ENCODE measurements around the gene GCG. TPM values are rescaled to one million over a fixed set of nuclear protein-coding genes. Genes with fewer than 3 reads are reported as not detected.

GCG gene
- total RNA-seq, 2 experiments from 2014 or later = not detected

DNA sequence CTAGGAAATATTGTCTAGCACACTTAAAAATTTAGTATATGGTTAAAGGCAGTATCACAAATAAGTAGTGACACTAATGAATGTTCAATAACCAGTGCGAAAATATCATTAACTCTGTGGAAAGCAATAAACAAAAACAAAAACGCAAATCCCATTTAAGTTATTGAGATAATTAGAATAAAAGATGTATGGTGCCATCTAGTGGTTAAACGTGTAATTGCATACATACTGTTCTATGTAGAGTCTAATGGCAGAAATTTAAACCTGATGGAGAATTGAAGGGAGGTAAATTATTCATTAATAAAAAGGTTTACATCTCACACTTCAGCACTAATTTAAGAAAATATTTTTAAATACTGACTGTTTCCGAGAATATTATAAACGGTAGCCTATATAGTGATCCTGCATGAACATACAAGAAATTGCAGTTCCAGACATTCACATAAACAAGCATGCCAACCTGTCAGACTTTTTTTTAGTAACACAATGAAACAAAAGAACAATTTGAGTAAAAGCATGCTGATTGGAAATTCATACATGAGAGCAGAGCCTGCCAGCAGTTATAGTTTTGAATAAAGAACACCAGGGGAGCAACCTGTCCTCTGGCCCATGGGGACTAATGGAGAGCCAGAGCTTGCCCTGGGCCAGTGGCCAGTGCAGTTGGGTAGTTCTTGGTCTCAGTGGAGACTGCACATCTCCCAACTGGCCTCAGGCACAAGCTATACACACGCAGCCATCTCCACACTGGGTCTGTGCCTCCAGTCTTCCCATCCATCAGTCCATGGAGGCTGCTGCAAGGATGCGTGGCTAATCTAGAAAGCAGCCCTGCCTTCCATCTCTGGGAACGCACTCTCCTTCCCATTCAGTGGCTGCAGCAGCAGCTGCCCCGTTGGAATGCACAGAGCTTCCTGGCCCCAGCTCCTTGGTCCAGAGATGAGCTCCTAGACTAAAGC is 28.0 kb downstream of the GCG start:
- no peak overlapping the region for H2AFZ ChIP-seq (ENCODE audit: low read length)
- DNase-seq (ENCODE audit: low spot score) = peak; percentile 74
- H3K27ac ChIP-seq (ENCODE audit: low read depth, low read length, poor library complexity, severe bottlenecking) = no peak overlapping the region
- no peak for TF ChIP-seq EZH2phosphoT487 (IDR thresholded peaks at IDR 0.05; ENCODE audit: borderline replicate concordance, low read depth, low read length)
- TF ChIP-seq, protein P1, sequence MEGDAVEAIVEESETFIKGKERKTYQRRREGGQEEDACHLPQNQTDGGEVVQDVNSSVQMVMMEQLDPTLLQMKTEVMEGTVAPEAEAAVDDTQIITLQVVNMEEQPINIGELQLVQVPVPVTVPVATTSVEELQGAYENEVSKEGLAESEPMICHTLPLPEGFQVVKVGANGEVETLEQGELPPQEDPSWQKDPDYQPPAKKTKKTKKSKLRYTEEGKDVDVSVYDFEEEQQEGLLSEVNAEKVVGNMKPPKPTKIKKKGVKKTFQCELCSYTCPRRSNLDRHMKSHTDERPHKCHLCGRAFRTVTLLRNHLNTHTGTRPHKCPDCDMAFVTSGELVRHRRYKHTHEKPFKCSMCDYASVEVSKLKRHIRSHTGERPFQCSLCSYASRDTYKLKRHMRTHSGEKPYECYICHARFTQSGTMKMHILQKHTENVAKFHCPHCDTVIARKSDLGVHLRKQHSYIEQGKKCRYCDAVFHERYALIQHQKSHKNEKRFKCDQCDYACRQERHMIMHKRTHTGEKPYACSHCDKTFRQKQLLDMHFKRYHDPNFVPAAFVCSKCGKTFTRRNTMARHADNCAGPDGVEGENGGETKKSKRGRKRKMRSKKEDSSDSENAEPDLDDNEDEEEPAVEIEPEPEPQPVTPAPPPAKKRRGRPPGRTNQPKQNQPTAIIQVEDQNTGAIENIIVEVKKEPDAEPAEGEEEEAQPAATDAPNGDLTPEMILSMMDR (conservative IDR thresholded peaks at IDR 0.05; ENCODE audit: low read length) = peak; percentile 96
- H4K20me1 ChIP-seq (ENCODE audit: insufficient read depth, low read length) = no peaks in the 10 kb centered on the region
- intact Hi-C loops (cut with micrococcal nuclease; ENCODE audit: unreplicated experiment) = loop anchor here (1.0 kb wide), 1 partner anchor 538 kb away; no protein-coding TSS in a partner anchor
- ChIA-PET POLR2A (no interaction called here), CTCF (ENCODE audit: unreplicated experiment) (interaction anchor here (1.3 kb wide), 1 partner anchor 537 kb away, joined by 4 read pairs; no protein-coding TSS in a partner anchor)
- BruUV-seq (replicated peaks) = no TSS peak
- peaks cover 15% of the 10 kb centered on the region for H3K4me1 ChIP-seq (ENCODE audit: insufficient read depth, low read length, poor library complexity, severe bottlenecking)
- H3K9me2 ChIP-seq (ENCODE audit: insufficient read depth, low read length) = no peaks in the 10 kb centered on the region
- no peaks in the 10 kb centered on the region for H3K9me3 ChIP-seq (ENCODE audit: low read length)
- no peak overlapping the region for H3K4me2 ChIP-seq (ENCODE audit: low read length)
- H3K4me3 ChIP-seq (ENCODE audit: low read depth, low read length, poor library complexity, severe bottlenecking) = no peak overlapping the region
- H3K79me2 ChIP-seq (ENCODE audit: insufficient read depth, low read depth, low read length) = no peaks in the 10 kb centered on the region
- no peaks in the 10 kb centered on the region for H3K36me3 ChIP-seq (ENCODE audit: insufficient read depth, low read length)

DNA sequence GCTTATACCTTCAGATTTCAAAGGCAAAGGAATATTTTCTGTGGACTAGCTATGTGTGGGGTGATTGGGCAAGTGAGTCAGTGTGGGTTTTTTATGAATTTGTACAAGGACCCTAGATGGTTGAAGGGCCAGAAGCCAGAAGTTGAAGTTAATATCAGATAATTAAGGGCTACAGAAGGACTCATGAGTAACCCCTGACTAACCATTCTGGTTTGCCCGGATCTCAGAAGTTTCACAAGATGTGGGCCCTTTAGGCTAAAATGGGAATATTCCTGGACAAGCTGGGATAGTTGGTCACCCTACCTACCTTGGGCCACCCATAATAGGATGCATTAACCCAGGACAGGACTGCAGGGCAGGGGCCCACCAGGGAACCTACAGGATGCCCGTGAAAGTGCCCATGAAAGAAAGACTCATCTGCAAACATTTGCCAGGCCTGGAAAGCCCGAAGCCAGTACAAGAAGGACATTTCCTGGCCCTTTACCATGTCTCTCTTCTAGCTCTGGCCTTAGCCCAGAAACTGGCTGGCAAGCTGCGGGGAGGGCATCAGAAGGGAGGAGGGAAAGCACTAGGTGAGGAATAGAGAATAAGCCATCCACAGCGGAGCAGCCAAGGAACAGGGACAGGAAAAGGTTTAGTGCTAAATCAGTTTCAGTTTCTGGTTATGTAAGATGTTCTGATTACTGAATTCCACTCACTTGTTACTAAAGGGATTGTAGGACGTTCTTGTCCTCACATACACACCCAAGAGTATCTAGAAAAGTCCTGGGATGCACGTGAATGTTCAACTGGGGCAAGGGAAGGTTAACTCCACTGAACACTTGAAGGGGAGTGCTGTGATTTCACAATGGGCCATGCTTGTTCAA is 33.6 kb downstream of the GCG start:
- no peaks in the 10 kb centered on the region for H4K20me1 ChIP-seq (ENCODE audit: insufficient read depth, low read length)
- BruUV-seq (replicated peaks) = no TSS peak
- POLR2A ChIA-PET = interaction anchor here (2.3 kb wide), 1 partner anchor 8 kb away, joined by 9 read pairs; no protein-coding TSS in a partner anchor
- no peak overlapping the region for H2AFZ ChIP-seq (ENCODE audit: low read length)
- H3K9me3 ChIP-seq (ENCODE audit: low read length) = no peaks in the 10 kb centered on the region
- CTCF ChIA-PET (ENCODE audit: unreplicated experiment) = no interaction called here
- no peaks in the 10 kb centered on the region for H3K36me3 ChIP-seq (ENCODE audit: insufficient read depth, low read length)
- H3K27ac ChIP-seq (ENCODE audit: low read depth, low read length, poor library complexity, severe bottlenecking) = no peak overlapping the region
- TF ChIP-seq EZH2phosphoT487 (IDR thresholded peaks at IDR 0.05; ENCODE audit: borderline replicate concordance, low read depth, low read length) = no peak
- TF ChIP-seq, protein P1 (conservative IDR thresholded peaks at IDR 0.05; ENCODE audit: low read length) = no peak
- DNase-seq (ENCODE audit: low spot score) = no peak
- no peaks in the 10 kb centered on the region for H3K4me1 ChIP-seq (ENCODE audit: insufficient read depth, low read length, poor library complexity, severe bottlenecking)
- no peaks in the 10 kb centered on the region for H3K9me2 ChIP-seq (ENCODE audit: insufficient read depth, low read length)
- no peak overlapping the region for H3K4me3 ChIP-seq (ENCODE audit: low read depth, low read length, poor library complexity, severe bottlenecking)
- H3K4me2 ChIP-seq (ENCODE audit: low read length) = no peak overlapping the region
- H3K79me2 ChIP-seq (ENCODE audit: insufficient read depth, low read depth, low read length) = no peaks in the 10 kb centered on the region
- intact Hi-C loops (cut with micrococcal nuclease; ENCODE audit: unreplicated experiment) = no loop called here

All from OCI-LY7 (cell line).